ENCODE measurements around the gene PRKAR2B. TPM values are rescaled to one million over a fixed set of nuclear protein-coding genes. Genes with fewer than 3 reads are reported as not detected.

The PRKAR2B gene
- total and polyA plus RNA-seq, 2 donors (not counting 1 experiment from before 2014, with no cell fraction given), result 0.07 to 0.81 TPM

GRCh38 chr7:107108793-107109371 is 64.4 kb downstream of the PRKAR2B start:
- no peak overlapping the region for H3K4me3 ChIP-seq (ENCODE audit: control extremely low read depth in 1 of 5, extremely low read depth in 1 of 5, insufficient read depth in 1 of 5, low read depth in 2 of 5, low read length in 4 of 5)
- H3K4me1 Mint-ChIP-seq, result no peaks in the 10 kb centered on the region
- no peaks in the 10 kb centered on the region for H3K4me1 ChIP-seq (ENCODE audit: control insufficient read depth in 2 of 2, insufficient read depth in 2 of 2, low read length in 2 of 2)
- no peaks in the 10 kb centered on the region for H3K9me3 ChIP-seq (ENCODE audit: control extremely low read depth in 1 of 3, control insufficient read depth in 2 of 3, insufficient read depth in 1 of 3, low read length in 2 of 3)
- no peak for DNase-seq
- H3K27me3 ChIP-seq (replicated peaks in 1 of 4; ENCODE audit: control extremely low read depth in 1 of 4, control insufficient read depth in 3 of 4, insufficient read depth in 4 of 4, low read length in 3 of 4), result no peaks in the 10 kb centered on the region
- TF ChIP-seq EZH2 (IDR thresholded peaks at IDR 0.05; ENCODE audit: borderline replicate concordance, insufficient read depth, low read depth, low read length, poor library complexity, severe bottlenecking), result no peak
- TF ChIP-seq CTCF (IDR thresholded peaks at IDR 0.05), result no peak
- H3K4me3 Mint-ChIP-seq, result no peak overlapping the region
- H3K9me3 Mint-ChIP-seq (ENCODE audit: insufficient read depth), result no peaks in the 10 kb centered on the region
- H3K36me3 ChIP-seq (replicated peaks in 1 of 2; ENCODE audit: control extremely low read depth in 1 of 2, control insufficient read depth in 1 of 2, extremely low read depth in 1 of 2, insufficient read depth in 2 of 2, low read length in 1 of 2), result no peaks in the 10 kb centered on the region
- H2AFZ ChIP-seq (ENCODE audit: insufficient read depth, low read depth, low read length, poor library complexity, severe bottlenecking), result no peak overlapping the region
- ChIA-PET CTCF (interaction anchor here (0.7 kb wide), 1 partner anchor 191 kb away, joined by 6 read pairs; no protein-coding TSS in a partner anchor), POLR2A (no interaction called here)
- ATAC-seq (ENCODE audit: low read depth), result no peak
- no peak overlapping the region for H3K27ac Mint-ChIP-seq
- H3K27me3 Mint-ChIP-seq, result no peaks in the 10 kb centered on the region
- no peaks in the 10 kb centered on the region for H3K79me2 ChIP-seq (ENCODE audit: control insufficient read depth, insufficient read depth, low read length)
- no peaks in the 10 kb centered on the region for H4K20me1 ChIP-seq (ENCODE audit: control insufficient read depth, insufficient read depth, low read length, poor library complexity, severe bottlenecking)
- no peak overlapping the region for H3K4me2 ChIP-seq (replicated peaks; ENCODE audit: low read depth, low read length, poor library complexity, severe bottlenecking)
- no peak overlapping the region for H3K27ac ChIP-seq (ENCODE audit: low read length in 2 of 2)
- intact Hi-C loops (cut with micrococcal nuclease), result no loop called here
- H3K9ac ChIP-seq (ENCODE audit: low read length), result no peak overlapping the region

- POLR2A ChIA-PET, result no interaction called here
- Histone ChIP-seq H3K27me3 (replicated peaks in 1 of 4; ENCODE audit: control extremely low read depth in 1 of 4, control insufficient read depth in 3 of 4, insufficient read depth in 4 of 4, low read length in 3 of 4) (no peaks in the 10 kb centered on the region), H3K79me2 (ENCODE audit: control insufficient read depth, insufficient read depth, low read length) (no peaks in the 10 kb centered on the region), H3K9ac (ENCODE audit: low read length) (no peak overlapping the region), H3K4me1 (ENCODE audit: control insufficient read depth in 2 of 2, insufficient read depth in 2 of 2, low read length in 2 of 2) (no peaks in the 10 kb centered on the region), H4K20me1 (ENCODE audit: control insufficient read depth, insufficient read depth, low read length, poor library complexity, severe bottlenecking) (no peaks in the 10 kb centered on the region), H2AFZ (ENCODE audit: insufficient read depth, low read depth, low read length, poor library complexity, severe bottlenecking) (no peak overlapping the region), H3K36me3 (replicated peaks in 1 of 2; ENCODE audit: control extremely low read depth in 1 of 2, control insufficient read depth in 1 of 2, extremely low read depth in 1 of 2, insufficient read depth in 2 of 2, low read length in 1 of 2) (no peaks in the 10 kb centered on the region), H3K4me2 (replicated peaks; ENCODE audit: low read depth, low read length, poor library complexity, severe bottlenecking) (no peak overlapping the region), H3K4me3 (ENCODE audit: control extremely low read depth in 1 of 5, extremely low read depth in 1 of 5, insufficient read depth in 1 of 5, low read depth in 2 of 5, low read length in 4 of 5) (no peak overlapping the region), H3K27ac (ENCODE audit: low read length in 2 of 2) (no peak overlapping the region), H3K9me3 (ENCODE audit: control extremely low read depth in 1 of 3, control insufficient read depth in 2 of 3, insufficient read depth in 1 of 3, low read length in 2 of 3) (no peaks in the 10 kb centered on the region)
- Mint-ChIP-seq H3K4me3 (no peak overlapping the region), H3K4me1 (no peaks in the 10 kb centered on the region), H3K9me3 (ENCODE audit: insufficient read depth) (no peaks in the 10 kb centered on the region), H3K27me3 (no peaks in the 10 kb centered on the region), H3K27ac (no peak overlapping the region)
- TF ChIP-seq CTCF (IDR thresholded peaks at IDR 0.05) (no peak), EZH2 (IDR thresholded peaks at IDR 0.05; ENCODE audit: borderline replicate concordance, insufficient read depth, low read depth, low read length, poor library complexity, severe bottlenecking) (no peak)
- WGBS (ENCODE audit: insufficient coverage), result 96% methylated on average over 2 of the region's 4 CpGs
- CTCF ChIA-PET, result interaction anchor here (0.7 kb wide), 1 partner anchor 9 kb away, joined by 4 read pairs; no protein-coding TSS in a partner anchor
- intact Hi-C loops (cut with micrococcal nuclease), result no loop called here
- ATAC-seq (ENCODE audit: low read depth) (no peak), DNase-seq (no peak)
Measured at GRCh38 chr7:107109955-107110354, 65.5 kb downstream of the PRKAR2B start.
